ENCODE results near the gene BPTF.
"Not testable (repeated sequence)": the region's sequence is repeated elsewhere in the genome, so short reads cannot be mapped to it uniquely, and the experiment has no call there.

The BPTF gene

DNA sequence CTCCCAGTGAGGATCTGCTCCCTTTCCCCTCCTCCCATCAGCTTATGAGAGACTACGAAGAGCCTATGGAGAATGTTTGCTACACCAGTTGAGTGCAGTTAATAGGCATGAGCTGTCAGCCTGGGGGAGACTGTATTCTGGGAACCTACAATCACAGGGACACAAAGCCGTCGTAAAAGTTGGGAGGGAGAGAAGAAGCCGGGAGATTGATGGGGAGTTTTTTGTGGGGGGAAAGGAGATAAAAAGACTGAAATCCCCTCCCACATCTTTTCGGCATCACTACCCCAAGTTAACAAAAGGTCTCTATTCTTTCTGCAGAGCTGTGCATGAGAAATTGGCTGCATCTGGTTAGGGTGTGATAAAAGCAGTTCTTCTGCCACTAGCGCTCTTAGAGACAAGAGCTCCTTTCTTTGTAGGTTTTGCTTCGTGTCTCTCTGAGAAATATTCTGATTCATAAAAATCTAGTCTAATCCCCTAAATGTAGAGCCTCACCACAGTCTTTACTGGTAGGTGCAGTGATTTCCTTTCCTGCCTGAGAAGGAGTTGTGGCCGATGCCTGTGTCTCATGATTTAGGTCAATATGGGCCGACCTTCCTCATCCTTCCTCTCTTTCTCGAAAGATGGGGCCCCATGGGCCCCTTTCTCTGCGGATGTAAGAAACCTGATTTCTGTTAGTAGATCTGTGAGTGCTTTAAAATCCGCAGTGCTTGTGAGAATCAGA, 77.4 kb downstream of the BPTF start:
- no peak for DNase-seq

DNA sequence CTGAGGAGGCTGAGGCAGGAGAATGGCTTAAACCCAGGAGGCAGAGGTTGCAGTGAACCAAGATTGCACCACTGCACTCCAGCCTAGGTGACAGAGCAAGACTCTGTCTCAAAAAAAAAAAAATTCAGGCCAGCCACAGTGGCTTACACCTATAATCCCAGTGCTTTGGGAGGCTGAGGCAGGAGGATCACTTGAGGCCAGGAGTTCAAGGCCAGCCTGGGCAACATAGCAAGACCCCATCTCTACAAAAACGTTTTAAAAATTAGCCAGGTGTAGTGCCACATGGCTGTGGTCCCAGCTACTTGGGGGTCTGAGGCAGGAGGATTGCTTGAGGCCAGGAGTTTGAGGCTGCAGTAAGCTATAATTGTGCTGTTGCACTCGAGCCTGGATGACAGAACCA, 80.0 kb downstream of the BPTF start:
- DNase-seq: not testable (repeated sequence)

GRCh38 chr17:67910117-67910803, 85.0 kb downstream of the BPTF start:
- DNase-seq: not testable (repeated sequence)

DNA sequence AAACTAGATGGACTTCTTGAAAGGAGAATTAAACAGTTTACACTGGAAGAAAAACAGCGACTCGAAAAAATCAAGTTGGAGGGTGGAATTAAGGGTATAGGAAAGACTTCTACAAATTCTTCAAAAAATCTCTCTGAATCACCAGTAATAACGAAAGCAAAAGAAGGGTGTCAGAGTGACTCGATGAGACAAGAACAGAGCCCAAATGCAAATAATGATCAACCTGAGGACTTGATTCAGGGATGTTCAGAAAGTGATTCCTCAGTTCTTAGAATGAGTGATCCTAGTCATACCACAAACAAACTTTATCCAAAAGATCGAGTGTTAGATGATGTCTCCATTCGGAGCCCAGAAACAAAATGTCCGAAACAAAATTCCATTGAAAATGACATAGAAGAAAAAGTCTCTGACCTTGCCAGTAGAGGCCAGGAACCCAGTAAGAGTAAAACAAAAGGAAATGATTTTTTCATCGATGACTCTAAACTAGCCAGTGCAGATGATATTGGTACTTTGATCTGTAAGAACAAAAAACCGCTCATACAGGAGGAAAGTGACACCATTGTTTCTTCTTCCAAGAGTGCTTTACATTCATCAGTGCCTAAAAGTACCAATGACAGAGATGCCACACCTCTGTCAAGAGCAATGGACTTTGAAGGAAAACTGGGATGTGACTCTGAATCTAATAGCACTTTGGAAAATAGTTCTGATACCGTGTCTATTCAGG, 85.9 kb downstream of the BPTF start:
- DNase-seq: no peak

GRCh38 chr17:67912088-67912487, 86.8 kb downstream of the BPTF start:
- no peak for DNase-seq

GRCh38 chr17:67912656-67913055, 87.4 kb downstream of the BPTF start:
- DNase-seq: no peak

- DNase-seq: no peak
Measured at GRCh38 chr17:67920212-67920611, 94.9 kb downstream of the BPTF start.

- no peak for DNase-seq
Measured at GRCh38 chr17:67922503-67922902, 97.2 kb downstream of the BPTF start.

GRCh38 chr17:67928842-67929241, 103.5 kb downstream of the BPTF start:
- not testable (repeated sequence) for DNase-seq

DNA sequence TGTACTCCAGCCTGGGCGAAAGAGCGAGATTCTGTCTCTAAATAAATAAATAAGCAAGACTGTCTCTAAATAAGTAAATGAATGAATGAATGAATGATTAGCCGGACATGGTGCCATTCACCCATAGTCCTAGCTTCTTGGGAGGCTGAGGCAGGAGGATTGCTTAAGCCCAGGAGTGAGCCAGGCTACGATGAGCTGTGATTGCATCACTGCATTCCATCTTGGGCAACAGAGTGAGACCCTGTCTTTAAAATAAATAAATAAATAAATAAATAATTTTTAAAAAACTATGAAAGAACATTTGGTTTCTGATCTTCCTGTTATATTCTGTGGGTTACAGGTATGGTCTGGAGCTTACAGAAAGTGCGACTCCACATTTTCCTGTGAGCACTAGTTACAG, 105.9 kb downstream of the BPTF start:
- no peak for DNase-seq

GRCh38 chr17:67942810-67943209, 117.5 kb downstream of the BPTF start:
- DNase-seq: peak; percentile 13

- no peak for DNase-seq
Measured at GRCh38 chr17:67944035-67944434, 118.7 kb downstream of the BPTF start.

- no peak for DNase-seq
Measured at GRCh38 chr17:67946513-67946912, 121.2 kb downstream of the BPTF start.

DNA sequence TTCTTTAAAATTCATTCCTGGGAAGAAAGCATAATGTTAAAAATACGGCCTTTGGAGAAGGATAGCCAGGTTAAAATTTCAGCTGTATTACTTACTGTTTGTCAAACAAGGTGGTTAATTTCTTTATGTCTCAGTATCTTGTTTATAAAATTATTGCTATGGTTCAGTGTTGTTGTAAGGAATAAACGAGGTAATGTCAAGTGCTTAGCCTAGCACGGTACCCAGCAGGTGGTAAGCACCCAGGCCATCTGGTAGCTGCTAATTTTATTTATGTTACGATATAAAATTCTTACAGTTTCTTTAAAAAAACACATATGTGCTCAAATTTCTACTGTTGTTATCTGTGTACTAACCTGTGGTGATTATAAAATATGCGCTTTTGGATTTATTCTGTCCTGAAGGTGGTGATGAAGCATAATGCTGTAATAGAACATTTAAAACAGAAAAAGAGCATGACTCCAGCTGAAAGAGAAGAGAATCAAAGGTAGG, 122.1 kb downstream of the BPTF start:
- no peak for DNase-seq

DNA sequence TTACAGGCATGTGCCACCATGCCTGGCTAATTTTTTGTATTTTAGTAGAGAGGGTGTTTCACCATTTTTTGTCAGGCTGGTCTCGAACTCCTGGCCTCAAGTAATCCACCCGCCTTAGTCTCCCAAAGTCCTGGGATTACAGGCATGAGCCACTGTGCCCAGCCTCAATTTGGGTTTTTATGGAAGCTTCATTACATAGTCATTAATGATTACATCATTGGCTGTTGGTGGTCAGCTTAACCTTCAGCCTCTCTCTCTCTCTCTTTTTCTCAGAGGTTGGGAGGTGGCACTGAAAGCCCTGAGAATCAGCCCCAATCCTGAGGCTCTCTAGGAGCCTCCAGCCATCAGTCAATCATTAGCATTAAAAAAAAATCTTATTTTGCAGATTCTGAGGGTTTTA, 125.6 kb downstream of the BPTF start:
- DNase-seq: no peak

GRCh38 chr17:67959510-67959909, 134.2 kb downstream of the BPTF start:
- no peak for DNase-seq

DNA sequence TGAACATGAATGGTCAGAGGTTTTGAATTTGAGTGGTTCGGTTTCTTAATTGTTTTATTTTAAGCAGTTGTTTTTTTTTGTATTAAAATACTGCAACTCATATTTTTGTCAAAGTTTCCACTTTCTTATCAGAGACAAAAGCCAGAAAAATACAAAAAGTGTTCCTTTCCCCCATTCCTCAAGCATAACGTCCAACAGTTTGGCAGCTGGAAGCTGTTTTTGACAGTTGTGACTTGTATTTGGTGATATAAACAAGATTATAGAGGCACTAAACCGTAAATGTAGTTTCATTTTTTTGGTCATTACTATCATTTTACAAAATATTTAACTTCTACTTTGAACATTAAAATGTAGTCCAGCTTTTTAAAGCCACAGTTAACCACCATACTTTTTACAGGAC, 135.0 kb downstream of the BPTF start:
- not testable (repeated sequence) for DNase-seq

DNA sequence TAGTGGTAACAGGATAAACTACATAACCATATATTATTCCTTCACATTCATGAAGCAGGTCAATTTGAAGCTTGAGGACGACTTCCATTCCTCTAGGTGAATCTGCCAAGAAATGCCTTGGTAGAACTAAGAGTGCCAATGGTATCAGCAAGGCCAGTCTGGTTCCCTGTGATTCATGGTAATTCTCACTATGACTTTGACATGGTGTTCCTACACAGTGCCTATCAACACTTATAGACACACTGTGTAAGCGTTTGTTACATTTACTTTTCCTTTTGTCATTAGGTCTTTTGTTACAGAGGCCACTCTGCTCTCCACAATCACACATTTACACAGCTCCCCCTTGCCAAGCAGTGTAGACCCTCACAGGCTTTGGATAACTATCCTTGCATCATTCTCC, 136.9 kb downstream of the BPTF start:
- not testable (repeated sequence) for DNase-seq

- DNase-seq: peak; percentile 87
Measured at GRCh38 chr17:67963145-67963572, 137.9 kb downstream of the BPTF start.

- DNase-seq: no peak
Measured at GRCh38 chr17:67970783-67971182, 145.5 kb downstream of the BPTF start.

GRCh38 chr17:67974185-67974584, 148.9 kb downstream of the BPTF start:
- no peak for DNase-seq

DNA sequence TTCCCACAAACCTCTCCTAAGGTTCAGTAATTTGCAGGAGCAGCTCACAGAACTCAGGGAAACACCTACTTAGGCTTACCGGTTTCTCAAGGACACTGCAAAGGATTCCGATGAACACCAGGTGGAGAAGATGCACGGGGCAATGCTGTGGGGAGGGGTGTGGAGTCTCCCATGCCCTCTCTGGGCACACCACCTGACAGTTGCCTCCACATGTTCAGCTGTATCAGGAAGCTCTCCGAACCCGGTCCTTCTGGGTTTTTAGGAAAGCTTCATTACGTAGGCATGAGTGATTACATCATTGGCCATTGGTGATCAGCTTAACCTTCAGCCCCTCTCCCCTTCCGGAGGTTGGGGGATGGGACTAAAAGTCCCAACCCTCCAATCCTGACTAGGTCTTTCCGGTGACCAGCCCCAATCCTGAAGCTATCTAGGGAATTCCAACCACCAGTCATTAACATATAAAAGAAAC, 149.3 kb downstream of the BPTF start:
- no peak for DNase-seq

DNA sequence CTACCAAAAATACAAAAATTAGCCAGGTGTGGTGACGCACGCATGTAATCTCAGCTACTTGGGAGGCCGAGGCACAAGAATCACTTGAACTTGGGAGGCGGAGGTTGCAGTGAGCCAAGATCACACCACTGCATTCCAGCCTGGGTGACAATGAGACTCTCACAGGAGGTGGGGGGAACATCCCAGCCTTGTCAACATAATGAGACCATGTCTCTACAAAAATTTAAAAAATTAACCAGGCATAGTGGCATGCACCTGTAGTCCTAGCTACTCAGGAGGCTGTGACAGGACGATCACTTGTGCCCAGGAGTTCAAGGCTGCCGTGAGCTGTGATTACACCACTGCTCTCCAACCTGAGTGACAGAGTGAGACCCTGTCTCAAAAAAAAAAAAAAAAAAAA, 151.0 kb downstream of the BPTF start:
- not testable (repeated sequence) for DNase-seq

- no peak for DNase-seq
Measured at GRCh38 chr17:67980456-67980855, 155.2 kb downstream of the BPTF start.
